GM08714 (cell line): Measurements from ENCODE around the gene TLE2.

Experiments
- H3K4me3 ChIP-seq: fragments of 200-500 bp; sonication (Bioruptor generic); 2 replicates; pipeline ENCODE4 v1.5.1; 2014; ENCODE audit warnings: mild to moderate bottlenecking, low read length, inconsistent platforms
- ZNF274 ChIP-seq: IDR thresholded peaks from 2 replicates; pipeline ENCODE4 v1.6.1; 2012; ENCODE audit warnings: mild to moderate bottlenecking, low read depth, low read length

Gene TLE2

GRCh38 chr19:3035542-3036118 is 6.5 kb upstream of the TLE2 start:
- H3K4me3 ChIP-seq, result peak overlapping the region; percentile 69
- TF ChIP-seq ZNF274, result no peak

GRCh38 chr19:3034656-3035541 is 5.8 kb upstream of the TLE2 start:
- no peak for TF ChIP-seq ZNF274
- peak overlapping the region; percentile 69 for H3K4me3 ChIP-seq

DNA sequence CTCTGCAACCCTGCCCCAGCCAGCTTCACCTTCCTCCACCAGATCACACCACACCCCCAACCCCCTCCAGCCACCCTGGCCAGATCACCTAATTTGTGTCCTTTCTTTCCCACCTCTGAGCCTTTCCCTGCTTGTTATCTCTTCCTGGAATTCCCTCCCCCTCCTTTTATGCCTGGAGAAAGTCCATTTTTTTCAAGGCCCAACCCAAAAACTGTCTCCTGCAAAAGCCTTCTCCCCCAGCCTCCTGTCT is 5.3 kb upstream of the TLE2 start:
- no peak for TF ChIP-seq ZNF274
- H3K4me3 ChIP-seq, result no peak overlapping the region

GRCh38 chr19:3033595-3034405 is 4.7 kb upstream of the TLE2 start:
- no peak overlapping the region for H3K4me3 ChIP-seq
- no peak for TF ChIP-seq ZNF274

DNA sequence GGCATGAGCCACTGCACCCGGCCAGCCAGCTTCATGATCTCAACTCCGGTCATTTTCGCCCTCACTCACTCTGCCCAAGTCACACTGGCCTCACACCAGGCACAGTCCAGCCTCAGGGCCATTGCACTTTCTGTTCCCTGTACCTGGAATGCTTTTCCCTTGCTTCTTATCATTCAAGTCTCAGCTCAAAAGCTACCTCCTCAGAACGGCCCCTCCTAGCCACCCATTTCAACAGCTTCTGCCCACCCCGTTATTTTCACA is 2.5 kb upstream of the TLE2 start:
- TF ChIP-seq ZNF274, result no peak
- no peak overlapping the region for H3K4me3 ChIP-seq

DNA sequence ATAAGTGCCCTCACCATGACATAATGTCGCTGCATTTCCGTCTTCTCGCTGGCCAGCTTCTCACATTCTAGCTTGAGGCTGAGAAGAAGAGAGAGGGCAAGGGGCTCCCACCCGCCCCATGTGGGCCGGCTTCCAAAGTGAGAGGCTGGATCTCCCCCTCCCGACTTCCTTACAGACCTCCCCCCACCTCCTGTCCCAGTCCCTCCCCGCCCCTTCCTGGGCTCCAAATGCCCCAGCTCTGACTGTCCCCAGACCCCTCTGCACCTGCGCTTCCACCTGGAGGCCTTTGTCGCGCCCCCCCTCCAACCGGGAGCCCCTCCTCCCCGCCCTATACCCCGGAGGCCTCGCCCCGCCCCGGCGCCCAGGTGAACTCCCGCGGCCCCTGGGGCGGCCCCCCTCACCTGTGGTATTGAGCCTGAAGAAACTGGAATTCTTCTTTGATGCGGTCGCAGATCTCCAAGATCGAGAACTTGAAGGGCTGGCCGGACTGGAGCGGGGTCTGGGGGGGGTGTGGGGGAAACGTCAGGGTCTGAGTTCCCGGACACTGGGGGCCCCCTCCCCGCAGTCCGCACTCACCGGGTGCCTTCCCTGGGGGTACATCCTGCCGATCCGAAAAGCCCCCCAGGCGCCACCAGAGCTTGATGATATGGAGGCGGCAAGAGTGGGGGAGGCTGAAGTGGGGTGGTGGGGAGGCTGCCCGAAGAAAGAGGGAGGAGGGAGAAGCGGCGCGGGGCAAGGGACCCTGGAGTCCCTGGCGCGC is 595 bp downstream of the TLE2 start:
- no peak for TF ChIP-seq ZNF274
- H3K4me3 ChIP-seq, result peak overlapping the region; percentile 29

GRCh38 chr19:3027981-3028304 is 1.1 kb downstream of the TLE2 start:
- no peak for TF ChIP-seq ZNF274
- no peak overlapping the region for H3K4me3 ChIP-seq

DNA sequence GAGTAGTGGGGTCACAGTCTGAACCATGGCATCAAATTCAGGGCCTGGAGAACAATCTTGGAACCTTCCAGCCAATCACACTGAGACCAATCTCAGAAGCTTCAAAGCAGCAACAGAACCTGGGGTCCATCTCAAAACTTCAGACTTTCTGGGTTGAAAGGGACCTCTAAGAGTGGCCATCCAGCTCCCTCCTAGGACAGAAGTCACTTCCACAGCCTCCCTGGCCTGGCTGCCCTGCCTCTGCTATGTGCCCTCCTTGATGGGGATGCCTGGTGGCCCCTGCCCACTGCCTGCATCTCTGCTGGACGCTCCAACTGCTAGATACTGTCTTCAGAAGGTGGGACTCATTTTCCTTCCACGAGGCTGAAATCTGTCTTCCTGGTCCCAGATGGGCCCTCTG is 1.8 kb downstream of the TLE2 start:
- H3K4me3 ChIP-seq, result no peak overlapping the region
- TF ChIP-seq ZNF274, result no peak

- TF ChIP-seq ZNF274, result no peak
- no peak overlapping the region for H3K4me3 ChIP-seq
Observed at GRCh38 chr19:3026768-3027167, 2.3 kb downstream of the TLE2 start.

GRCh38 chr19:3025549-3025886 is 3.6 kb downstream of the TLE2 start:
- no peak overlapping the region for H3K4me3 ChIP-seq

GRCh38 chr19:3024870-3025548 is 4.1 kb downstream of the TLE2 start:
- no peak for TF ChIP-seq ZNF274
- H3K4me3 ChIP-seq, result no peak overlapping the region

More at GRCh38 chr19:3025549-3025886, 3.6 kb downstream of the TLE2 start:
- TF ChIP-seq ZNF274, result no peak

DNA sequence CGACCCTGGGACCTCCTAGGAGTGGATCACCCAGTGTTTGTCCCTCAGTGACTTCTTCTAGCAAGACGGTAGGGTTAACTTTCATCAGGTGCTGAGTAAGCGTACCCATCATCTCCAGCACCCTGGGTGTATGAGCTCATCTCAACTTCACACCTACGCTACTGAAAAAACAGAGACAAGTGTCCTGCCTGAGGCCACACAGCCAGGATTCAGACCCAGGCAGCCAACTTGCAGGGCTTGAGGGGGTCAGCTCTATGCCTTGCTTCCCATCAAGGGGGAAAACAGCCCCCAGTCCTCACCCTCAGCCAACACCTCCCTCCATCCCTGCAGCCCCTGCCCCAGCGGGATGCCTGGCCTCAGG is 4.6 kb downstream of the TLE2 start:
- no peak for TF ChIP-seq ZNF274
- no peak overlapping the region for H3K4me3 ChIP-seq

DNA sequence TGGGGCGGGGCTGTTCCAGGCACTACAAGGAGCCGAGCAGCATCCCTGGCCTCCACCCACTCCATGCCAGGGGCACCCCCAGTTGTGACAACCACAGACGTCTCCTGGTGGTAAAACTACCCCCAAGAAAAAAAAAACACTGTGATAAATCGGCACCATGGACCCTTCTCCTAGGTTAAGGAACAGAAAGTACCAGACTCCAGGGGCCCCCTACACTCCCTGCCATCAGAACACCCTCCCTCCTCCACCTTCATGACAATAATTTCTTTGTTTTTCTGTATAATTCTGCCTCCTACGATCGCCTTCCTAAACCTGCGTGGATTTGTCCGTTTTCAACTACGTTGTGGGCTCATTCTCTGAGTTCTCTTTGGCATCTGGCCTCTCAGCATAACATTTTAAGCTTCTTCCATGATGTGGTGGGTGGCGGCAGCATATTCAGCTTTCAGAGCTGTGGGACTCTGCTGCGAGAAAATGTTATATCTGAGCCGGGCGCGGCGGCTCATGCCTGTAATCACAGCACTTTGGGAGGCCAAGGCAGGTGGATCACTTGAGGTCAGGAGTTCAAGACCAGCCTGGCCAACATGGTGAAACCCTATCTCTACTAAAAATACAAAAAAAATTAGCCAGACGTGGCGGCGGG is 8.6 kb downstream of the TLE2 start:
- no peak for TF ChIP-seq ZNF274
- no peak overlapping the region for H3K4me3 ChIP-seq
